Vagina (tissue), 2 donors: ENCODE measurements around the gene UGT2B15. TPM values are rescaled to one million over a fixed set of nuclear protein-coding genes. Genes with fewer than 3 reads are reported as not detected.
"Not testable (repeated sequence)": the region's sequence is repeated elsewhere in the genome, so short reads cannot be mapped to it uniquely, and the experiment has no call there.

ENCODE experiments used
- DNase-seq, 2 donors: peaks; one replicate each; pipeline ENCODE4 v3.0.0-alpha.2; 2017; ENCODE audit errors: extremely low spot score in 2 of 2
- H3K27ac ChIP-seq: fragments of 200-600 bp; sonication (generic); one replicate; pipeline ENCODE4 v1.5.1; 2019
- H3K27me3 ChIP-seq: fragments of 200-600 bp; sonication (generic); one replicate; pipeline ENCODE4 v1.5.1; 2019
- H3K36me3 ChIP-seq, 2 donors: fragments of 200-600 bp; sonication (generic); one replicate each; pipeline ENCODE4 v1.5.1; 2017 to 2019
- H3K4me1 ChIP-seq: fragments of 200-600 bp; sonication (generic); one replicate; pipeline ENCODE4 v1.5.1; 2019
- H3K4me3 ChIP-seq, 2 donors: fragments of 200-600 bp; sonication (generic); 1 replicate in 1 of 2; 2 replicates in 1 of 2; pipeline ENCODE4 v1.5.1; 2016 to 2019
- H3K9me3 ChIP-seq: fragments of 200-600 bp; sonication (generic); one replicate; pipeline ENCODE4 v1.5.1; 2019
- CTCF ChIP-seq, 3 experiments: fragments of 450-650 bp in 2 of 3; fragments of 200-600 bp in 1 of 3; sonication (generic) in 1 of 3; IDR thresholded peaks; one replicate each; pipeline ENCODE4 v1.5.1; 2017 to 2019; ENCODE audit warnings: antibody characterized with exemption in 3 of 3, mild to moderate bottlenecking in 2 of 3, moderate library complexity in 2 of 3
- POLR2A ChIP-seq, 2 donors: fragments of 450-650 bp; IDR thresholded peaks; one replicate each; pipeline ENCODE4 v1.6.1; 2017; ENCODE audit warnings: antibody characterized with exemption in 2 of 2, mild to moderate bottlenecking in 2 of 2, moderate library complexity in 2 of 2
- POLR2AphosphoS5 ChIP-seq, 2 donors: sonication (generic); formaldehyde crosslinking; IDR thresholded peaks; one replicate each; pipeline ENCODE4 v1.9.0; 2017; ENCODE audit warnings: antibody characterized with exemption in 2 of 2, mild to moderate bottlenecking in 2 of 2, low read depth in 1 of 2; ENCODE audit not compliant: insufficient read depth in 1 of 2
- intact Hi-C: fragments of 100-400 bp; cut with DNase I; formaldehyde crosslinking; loops from one replicate; pipeline ENCODE4 v1.15.1; 2023
- total RNA-seq: library from RNA; depleted of rRNA; stranded (reverse); fragments of >200 nt; gene quantifications from one replicate; pipeline ENCODE4 v1.2.3, GENCODE V29; 2016

UGT2B15 gene
- total RNA-seq, 1 donor from 2014 or later = not detected

GRCh38 chr4:68683034-68683433, 12.6 kb upstream of the UGT2B15 start:
- Histone ChIP-seq H3K27ac (no peak overlapping the region), H3K36me3 (no peaks in the 10 kb centered on the region), H3K4me3 (no peak overlapping the region), H3K27me3 (no peaks in the 10 kb centered on the region), H3K9me3 (no peaks in the 10 kb centered on the region), H3K4me1 (no peaks in the 10 kb centered on the region)
- TF ChIP-seq POLR2AphosphoS5 (IDR thresholded peaks at IDR 0.05; ENCODE audit: insufficient read depth in 1 of 2, low read depth in 1 of 2) (no peak), CTCF (IDR thresholded peaks at IDR 0.05) (no peak), POLR2A (IDR thresholded peaks at IDR 0.05) (no peak)
- no peak for DNase-seq
- intact Hi-C loops = no loop called here

GRCh38 chr4:68681298-68681697, 10.8 kb upstream of the UGT2B15 start:
- H3K27me3 ChIP-seq, H3K36me3 ChIP-seq, intact Hi-C loops, DNase-seq, H3K9me3 ChIP-seq, H3K27ac ChIP-seq, H3K4me3 ChIP-seq, H3K4me1 ChIP-seq: not testable (repeated sequence)

- H3K4me3 ChIP-seq = no peak overlapping the region
- H3K4me1 ChIP-seq = no peaks in the 10 kb centered on the region
- TF ChIP-seq POLR2AphosphoS5 (IDR thresholded peaks at IDR 0.05; ENCODE audit: insufficient read depth in 1 of 2, low read depth in 1 of 2) (no peak), POLR2A (IDR thresholded peaks at IDR 0.05) (no peak), CTCF (IDR thresholded peaks at IDR 0.05) (no peak)
- no peak for DNase-seq
- no peak overlapping the region for H3K27ac ChIP-seq
- no peaks in the 10 kb centered on the region for H3K27me3 ChIP-seq
- H3K36me3 ChIP-seq = no peaks in the 10 kb centered on the region
- intact Hi-C loops = no loop called here
- no peaks in the 10 kb centered on the region for H3K9me3 ChIP-seq
These were observed 2.7 kb upstream of the UGT2B15 start for GRCh38 chr4:68673143-68673542.

GRCh38 chr4:68671217-68671616, 765 bp upstream of the UGT2B15 start:
- H3K27ac ChIP-seq, DNase-seq, H3K36me3 ChIP-seq, H3K4me3 ChIP-seq, intact Hi-C loops, H3K4me1 ChIP-seq, H3K9me3 ChIP-seq, H3K27me3 ChIP-seq: not testable (repeated sequence)

GRCh38 chr4:68668537-68669163, 1.8 kb downstream of the UGT2B15 start:
- H3K27ac ChIP-seq, H3K27me3 ChIP-seq, H3K4me1 ChIP-seq, H3K36me3 ChIP-seq, DNase-seq, intact Hi-C loops, H3K4me3 ChIP-seq, H3K9me3 ChIP-seq: not testable (repeated sequence)

- H3K36me3 ChIP-seq, H3K4me1 ChIP-seq, DNase-seq, intact Hi-C loops, H3K9me3 ChIP-seq, H3K27me3 ChIP-seq, H3K27ac ChIP-seq, H3K4me3 ChIP-seq: not testable (repeated sequence)
These were observed 2.9 kb downstream of the UGT2B15 start for GRCh38 chr4:68667551-68667950.

GRCh38 chr4:68664721-68665120, 5.7 kb downstream of the UGT2B15 start:
- H3K4me3 ChIP-seq, DNase-seq, H3K9me3 ChIP-seq, H3K4me1 ChIP-seq, H3K27ac ChIP-seq, intact Hi-C loops, H3K27me3 ChIP-seq, H3K36me3 ChIP-seq: not testable (repeated sequence)

GRCh38 chr4:68662836-68663574, 7.4 kb downstream of the UGT2B15 start:
- intact Hi-C loops, DNase-seq, H3K27me3 ChIP-seq, H3K4me1 ChIP-seq, H3K36me3 ChIP-seq, H3K9me3 ChIP-seq, H3K27ac ChIP-seq, H3K4me3 ChIP-seq: not testable (repeated sequence)
